HL-60 (cell line): ENCODE results near the gene QRFPR.

ENCODE experiments used
- GABPA ChIP-seq: IDR thresholded peaks from 2 replicates; pipeline ENCODE4 v1.6.1; 2012; ENCODE audit warnings: low read depth
- POLR2AphosphoS5 ChIP-seq: IDR thresholded peaks from 2 replicates; pipeline ENCODE4 v1.6.1; 2012; ENCODE audit warnings: low read depth
- SPI1 ChIP-seq: IDR thresholded peaks from 2 replicates; pipeline ENCODE4 v1.6.1; 2012; ENCODE audit warnings: low read depth, mild to moderate bottlenecking, borderline replicate concordance
- TF ChIP-seq, protein P1 (sequence below): IDR thresholded peaks from one replicate; pipeline ENCODE4 v1.5.1; 2011; ENCODE audit warnings: low read length, control low read depth, inconsistent platforms; ENCODE audit not compliant: insufficient read depth
- TF ChIP-seq, protein P2 (sequence below): IDR thresholded peaks from 2 replicates; pipeline ENCODE4 v1.6.1; 2012; ENCODE audit warnings: low read depth; ENCODE audit not compliant: insufficient replicate concordance

DNA sequence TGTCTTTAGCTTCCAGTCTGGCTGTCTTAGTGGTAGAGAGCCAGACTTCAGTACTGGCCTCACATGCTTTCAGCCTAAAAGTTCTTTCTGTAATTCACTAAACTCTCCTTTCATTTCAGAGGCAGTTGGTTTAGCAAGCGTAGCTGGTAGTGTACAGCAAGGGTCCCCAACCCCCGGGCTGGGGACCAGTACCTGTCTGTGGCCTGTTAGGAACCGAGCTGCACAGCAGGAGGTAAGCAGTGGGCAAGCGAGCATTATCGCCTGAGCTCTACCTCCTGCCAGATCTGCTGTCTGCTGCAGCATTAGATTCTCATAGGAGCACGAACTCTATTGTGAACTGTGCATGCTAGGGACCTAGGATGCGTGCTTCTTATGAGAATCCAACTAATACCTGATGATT is 72.0 kb downstream of the QRFPR start:
- TF ChIP-seq, protein P1, sequence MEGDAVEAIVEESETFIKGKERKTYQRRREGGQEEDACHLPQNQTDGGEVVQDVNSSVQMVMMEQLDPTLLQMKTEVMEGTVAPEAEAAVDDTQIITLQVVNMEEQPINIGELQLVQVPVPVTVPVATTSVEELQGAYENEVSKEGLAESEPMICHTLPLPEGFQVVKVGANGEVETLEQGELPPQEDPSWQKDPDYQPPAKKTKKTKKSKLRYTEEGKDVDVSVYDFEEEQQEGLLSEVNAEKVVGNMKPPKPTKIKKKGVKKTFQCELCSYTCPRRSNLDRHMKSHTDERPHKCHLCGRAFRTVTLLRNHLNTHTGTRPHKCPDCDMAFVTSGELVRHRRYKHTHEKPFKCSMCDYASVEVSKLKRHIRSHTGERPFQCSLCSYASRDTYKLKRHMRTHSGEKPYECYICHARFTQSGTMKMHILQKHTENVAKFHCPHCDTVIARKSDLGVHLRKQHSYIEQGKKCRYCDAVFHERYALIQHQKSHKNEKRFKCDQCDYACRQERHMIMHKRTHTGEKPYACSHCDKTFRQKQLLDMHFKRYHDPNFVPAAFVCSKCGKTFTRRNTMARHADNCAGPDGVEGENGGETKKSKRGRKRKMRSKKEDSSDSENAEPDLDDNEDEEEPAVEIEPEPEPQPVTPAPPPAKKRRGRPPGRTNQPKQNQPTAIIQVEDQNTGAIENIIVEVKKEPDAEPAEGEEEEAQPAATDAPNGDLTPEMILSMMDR = no peak
- TF ChIP-seq GABPA (no peak), POLR2AphosphoS5 (no peak), SPI1 (no peak)
- TF ChIP-seq, protein P2, sequence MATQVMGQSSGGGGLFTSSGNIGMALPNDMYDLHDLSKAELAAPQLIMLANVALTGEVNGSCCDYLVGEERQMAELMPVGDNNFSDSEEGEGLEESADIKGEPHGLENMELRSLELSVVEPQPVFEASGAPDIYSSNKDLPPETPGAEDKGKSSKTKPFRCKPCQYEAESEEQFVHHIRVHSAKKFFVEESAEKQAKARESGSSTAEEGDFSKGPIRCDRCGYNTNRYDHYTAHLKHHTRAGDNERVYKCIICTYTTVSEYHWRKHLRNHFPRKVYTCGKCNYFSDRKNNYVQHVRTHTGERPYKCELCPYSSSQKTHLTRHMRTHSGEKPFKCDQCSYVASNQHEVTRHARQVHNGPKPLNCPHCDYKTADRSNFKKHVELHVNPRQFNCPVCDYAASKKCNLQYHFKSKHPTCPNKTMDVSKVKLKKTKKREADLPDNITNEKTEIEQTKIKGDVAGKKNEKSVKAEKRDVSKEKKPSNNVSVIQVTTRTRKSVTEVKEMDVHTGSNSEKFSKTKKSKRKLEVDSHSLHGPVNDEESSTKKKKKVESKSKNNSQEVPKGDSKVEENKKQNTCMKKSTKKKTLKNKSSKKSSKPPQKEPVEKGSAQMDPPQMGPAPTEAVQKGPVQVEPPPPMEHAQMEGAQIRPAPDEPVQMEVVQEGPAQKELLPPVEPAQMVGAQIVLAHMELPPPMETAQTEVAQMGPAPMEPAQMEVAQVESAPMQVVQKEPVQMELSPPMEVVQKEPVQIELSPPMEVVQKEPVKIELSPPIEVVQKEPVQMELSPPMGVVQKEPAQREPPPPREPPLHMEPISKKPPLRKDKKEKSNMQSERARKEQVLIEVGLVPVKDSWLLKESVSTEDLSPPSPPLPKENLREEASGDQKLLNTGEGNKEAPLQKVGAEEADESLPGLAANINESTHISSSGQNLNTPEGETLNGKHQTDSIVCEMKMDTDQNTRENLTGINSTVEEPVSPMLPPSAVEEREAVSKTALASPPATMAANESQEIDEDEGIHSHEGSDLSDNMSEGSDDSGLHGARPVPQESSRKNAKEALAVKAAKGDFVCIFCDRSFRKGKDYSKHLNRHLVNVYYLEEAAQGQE = no peak
